BJ (cell line): ENCODE data around the gene SERBP1. TPM values are rescaled to one million over a fixed set of nuclear protein-coding genes. Genes with fewer than 3 reads are reported as not detected.
"Not testable (repeated sequence)": the region's sequence is repeated elsewhere in the genome, so short reads cannot be mapped to it uniquely, and the experiment has no call there.

Source experiments
- CTCF ChIA-PET: fragments of 350-600 bp; formaldehyde crosslinking; extraction: SDS; loops from one replicate; lab custom pipeline; 2021; ENCODE audit warnings: antibody characterized with exemption, inconsistent platforms; lab: Yijun Ruan, JAX
- POLR2A ChIA-PET: fragments of 300-600 bp; sonication (Branson Sonifier 250); formaldehyde crosslinking; extraction: SDS; loops from one replicate; lab custom pipeline; 2021; ENCODE audit warnings: antibody characterized with exemption; lab: Charles Lee
- DNase-seq: peaks from one replicate; pipeline ENCODE4 v3.0.0-alpha.2; 2011; ENCODE audit warnings: low read depth
- H3K27me3 ChIP-seq: 2 replicates; pipeline ENCODE4 v1.6.0; 2011; ENCODE audit warnings: low read length; ENCODE audit not compliant: control insufficient read depth, insufficient read depth
- H3K36me3 ChIP-seq: 2 replicates; pipeline ENCODE4 v1.5.1; 2011; ENCODE audit warnings: low read length; ENCODE audit not compliant: control insufficient read depth, insufficient read depth
- H3K4me3 ChIP-seq: 2 replicates; pipeline ENCODE4 v1.5.1; 2011; ENCODE audit warnings: low read depth, mild to moderate bottlenecking, control low read depth, low read length
- polyA plus RNA-seq: library from polyadenylated mRNA; depleted of rRNA; stranded (reverse); fragments of >200 nt; gene quantifications from 2 replicates; pipeline ENCODE4 v1.2.3, GENCODE V29; 2011
- TF ChIP-seq, protein P1 (sequence below): IDR thresholded peaks from 2 replicates; pipeline ENCODE4 v1.5.1; 2011; ENCODE audit warnings: low read depth, mild to moderate bottlenecking, control low read depth, inconsistent platforms, low read length, moderate library complexity; ENCODE audit not compliant: insufficient read depth

The SERBP1 gene
- polyA plus RNA-seq, 1 experiment, result 94.1 TPM

- CTCF ChIA-PET, result no interaction called here
- TF ChIP-seq, protein P1, sequence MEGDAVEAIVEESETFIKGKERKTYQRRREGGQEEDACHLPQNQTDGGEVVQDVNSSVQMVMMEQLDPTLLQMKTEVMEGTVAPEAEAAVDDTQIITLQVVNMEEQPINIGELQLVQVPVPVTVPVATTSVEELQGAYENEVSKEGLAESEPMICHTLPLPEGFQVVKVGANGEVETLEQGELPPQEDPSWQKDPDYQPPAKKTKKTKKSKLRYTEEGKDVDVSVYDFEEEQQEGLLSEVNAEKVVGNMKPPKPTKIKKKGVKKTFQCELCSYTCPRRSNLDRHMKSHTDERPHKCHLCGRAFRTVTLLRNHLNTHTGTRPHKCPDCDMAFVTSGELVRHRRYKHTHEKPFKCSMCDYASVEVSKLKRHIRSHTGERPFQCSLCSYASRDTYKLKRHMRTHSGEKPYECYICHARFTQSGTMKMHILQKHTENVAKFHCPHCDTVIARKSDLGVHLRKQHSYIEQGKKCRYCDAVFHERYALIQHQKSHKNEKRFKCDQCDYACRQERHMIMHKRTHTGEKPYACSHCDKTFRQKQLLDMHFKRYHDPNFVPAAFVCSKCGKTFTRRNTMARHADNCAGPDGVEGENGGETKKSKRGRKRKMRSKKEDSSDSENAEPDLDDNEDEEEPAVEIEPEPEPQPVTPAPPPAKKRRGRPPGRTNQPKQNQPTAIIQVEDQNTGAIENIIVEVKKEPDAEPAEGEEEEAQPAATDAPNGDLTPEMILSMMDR, result no peak
Measured at GRCh38 chr1:67458663-67459062, 28.5 kb upstream of the SERBP1 start.

GRCh38 chr1:67457247-67457646, 27.0 kb upstream of the SERBP1 start:
- DNase-seq, result no peak
- H3K36me3 ChIP-seq, result no peaks in the 10 kb centered on the region
- CTCF ChIA-PET, result no interaction called here
- POLR2A ChIA-PET, result no interaction called here
- TF ChIP-seq, protein P1, result no peak
- no peak overlapping the region for H3K4me3 ChIP-seq
- peaks cover 3% of the 10 kb centered on the region for H3K27me3 ChIP-seq

More at GRCh38 chr1:67458663-67459062, 28.5 kb upstream of the SERBP1 start:
- no peak for DNase-seq
- H3K36me3 ChIP-seq, result no peaks in the 10 kb centered on the region
- peaks cover 3% of the 10 kb centered on the region for H3K27me3 ChIP-seq
- H3K4me3 ChIP-seq, result no peak overlapping the region
- POLR2A ChIA-PET, result no interaction called here

DNA sequence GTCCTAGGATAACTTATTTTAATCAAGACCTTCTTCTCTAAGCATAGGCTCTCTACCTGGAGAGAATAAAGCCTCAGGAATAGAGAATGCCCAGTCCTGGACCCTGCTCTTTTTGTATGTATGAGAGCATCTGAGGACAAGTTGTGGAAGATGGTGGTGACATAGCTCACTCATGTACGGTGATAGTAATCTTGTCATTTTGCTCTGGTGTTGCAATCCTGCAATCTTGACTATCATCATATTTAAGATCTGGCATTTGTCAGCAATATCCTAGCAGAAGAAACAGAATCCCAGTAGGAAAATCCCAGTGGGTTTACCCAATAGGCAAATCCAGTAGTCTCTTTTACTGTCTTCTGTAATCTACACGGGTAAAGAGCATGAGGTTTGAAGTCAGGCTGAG, 21.6 kb upstream of the SERBP1 start:
- ChIA-PET CTCF (no interaction called here), POLR2A (no interaction called here)

DNA sequence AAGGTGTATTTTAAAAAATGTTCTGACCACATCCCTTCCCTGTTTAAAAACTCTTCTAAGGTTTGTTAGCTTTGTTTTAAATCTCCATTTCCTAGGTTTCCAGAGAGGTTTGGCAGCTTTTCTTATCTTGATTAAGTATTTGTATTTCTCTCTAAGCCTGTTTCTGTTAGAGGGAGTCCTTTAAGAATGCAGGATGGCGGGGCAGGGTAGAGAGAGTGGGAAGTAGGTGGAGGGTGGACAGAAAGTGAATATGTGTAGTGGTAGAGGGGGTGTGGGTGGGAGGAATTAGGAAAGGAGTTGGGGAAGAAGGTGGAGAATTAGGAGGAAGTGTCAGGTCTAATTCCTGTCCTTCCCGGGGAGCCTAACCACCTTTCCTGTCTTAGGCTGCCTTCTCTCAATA, 21.2 kb upstream of the SERBP1 start:
- CTCF ChIA-PET, result no interaction called here
- TF ChIP-seq, protein P1, result no peak
- peaks cover 5% of the 10 kb centered on the region for H3K27me3 ChIP-seq
- no peak for DNase-seq
- no peak overlapping the region for H3K4me3 ChIP-seq
- POLR2A ChIA-PET, result no interaction called here
- no peaks in the 10 kb centered on the region for H3K36me3 ChIP-seq

More for the DNA sequence above, 21.6 kb upstream of the SERBP1 start:
- peaks cover 5% of the 10 kb centered on the region for H3K27me3 ChIP-seq
- no peaks in the 10 kb centered on the region for H3K36me3 ChIP-seq
- DNase-seq, result no peak
- TF ChIP-seq, protein P1, result no peak
- no peak overlapping the region for H3K4me3 ChIP-seq

GRCh38 chr1:67446893-67447292, 16.7 kb upstream of the SERBP1 start:
- ChIA-PET POLR2A (no interaction called here), CTCF (no interaction called here)
- Histone ChIP-seq H3K27me3 (peaks cover 5% of the 10 kb centered on the region), H3K4me3 (no peak overlapping the region), H3K36me3 (no peaks in the 10 kb centered on the region)
- TF ChIP-seq, protein P1, result no peak
- no peak for DNase-seq

DNA sequence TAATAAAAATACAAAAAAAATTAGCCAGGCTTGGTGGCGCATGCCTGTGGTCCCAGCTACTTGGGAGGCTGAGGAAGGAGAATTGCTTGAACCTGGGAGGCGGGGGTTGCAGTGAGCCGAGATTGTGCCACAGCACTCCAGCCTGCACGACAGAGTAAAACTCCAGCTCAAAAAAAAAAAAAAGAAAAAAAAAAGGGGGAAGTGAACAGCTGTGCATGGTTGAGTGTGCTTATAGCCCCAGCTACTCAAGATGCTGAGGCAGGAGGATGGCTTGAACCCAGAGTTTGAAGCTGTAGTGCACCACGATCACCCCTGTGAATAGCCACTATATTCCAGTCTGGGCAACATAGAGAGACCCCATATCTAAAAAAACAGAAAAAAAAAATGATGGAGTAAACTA, 15.8 kb upstream of the SERBP1 start:
- DNase-seq, H3K36me3 ChIP-seq, H3K27me3 ChIP-seq, CTCF ChIA-PET, H3K4me3 ChIP-seq: not testable (repeated sequence)
- POLR2A ChIA-PET, result interaction anchor here (0.6 kb wide), 1 partner anchor 16 kb away, joined by 3 read pairs; the partner anchor contains the start of gene SERBP1
